SU-DHL-6 (cell line): Measurements from ENCODE around the gene NUCB2.
"Not testable (repeated sequence)": the region's sequence is repeated elsewhere in the genome, so short reads cannot be mapped to it uniquely, and the experiment has no call there.

Experiments
- H2AFZ ChIP-seq: fragments of 200-600 bp; sonication (generic); 2 replicates; pipeline ENCODE4 v1.6.1; 2014; ENCODE audit warnings: low read depth, mild to moderate bottlenecking, moderate library complexity, mixed read lengths, antibody characterized with exemption, low read length; ENCODE audit not compliant: severe bottlenecking
- H3F3A ChIP-seq: fragments of 200-600 bp; shearing (Covaris generic); 2 replicates; pipeline ENCODE4 v1.6.0; 2016; ENCODE audit warnings: antibody characterized with exemption, mild to moderate bottlenecking; ENCODE audit not compliant: insufficient read depth
- H3K27ac ChIP-seq: fragments of 200-600 bp; sonication (generic); 2 replicates; pipeline ENCODE4 v1.5.1; 2016; ENCODE audit warnings: low read depth, mild to moderate bottlenecking, low read length, moderate library complexity, mixed read lengths
- H3K27me3 ChIP-seq: fragments of 200-600 bp; sonication (generic), shearing (Covaris generic); 2 replicates; pipeline ENCODE4 v1.6.0; 2014; ENCODE audit warnings: mild to moderate bottlenecking, low read length
- H3K36me3 ChIP-seq: fragments of 200-600 bp; sonication (generic); 2 replicates; pipeline ENCODE4 v1.6.1; 2014; ENCODE audit warnings: mild to moderate bottlenecking, low read length, mixed read lengths
- H3K4me2 ChIP-seq: fragments of 300-600, 200-600 bp; shearing (Covaris generic), sonication (generic); 2 replicates; pipeline ENCODE4 v1.6.0; 2014; ENCODE audit warnings: low read length, low read depth, mild to moderate bottlenecking; ENCODE audit not compliant: poor library complexity, severe bottlenecking
- H3K4me3 ChIP-seq: fragments of 200-600 bp; sonication (generic); 2 replicates; pipeline ENCODE4 v1.5.1; 2014; ENCODE audit warnings: antibody characterized with exemption, low read length, mild to moderate bottlenecking, mixed read lengths; ENCODE audit not compliant: insufficient read depth, poor library complexity, severe bottlenecking
- H3K79me2 ChIP-seq: fragments of 200-600 bp; sonication (generic); 2 replicates; pipeline ENCODE4 v1.6.1; 2014; ENCODE audit warnings: mild to moderate bottlenecking, low read length, moderate library complexity; ENCODE audit not compliant: insufficient read depth
- H3K9ac ChIP-seq: fragments of 200-600 bp; sonication (generic); 2 replicates; pipeline ENCODE4 v1.7.0; 2014; ENCODE audit warnings: mild to moderate bottlenecking, low read length
- H3K9me2 ChIP-seq: fragments of 200-600 bp; sonication (generic); replicated peaks from 2 replicates; pipeline ENCODE4 v1.6.1; 2014; ENCODE audit warnings: low read length; ENCODE audit not compliant: insufficient read depth
- H3K9me3 ChIP-seq: fragments of 200-600 bp; sonication (generic); 2 replicates; pipeline ENCODE4 v1.6.1; 2014; ENCODE audit warnings: low read length, mixed read lengths; ENCODE audit not compliant: insufficient read depth
- H4K20me1 ChIP-seq: fragments of 200-600 bp; sonication (generic); 2 replicates; pipeline ENCODE4 v1.6.1; 2014; ENCODE audit warnings: low read depth, mild to moderate bottlenecking, antibody characterized with exemption, low read length, moderate library complexity, mixed read lengths
- EZH2phosphoT487 ChIP-seq: fragments of 200-600 bp; sonication (generic), shearing (Covaris generic); conservative IDR thresholded peaks from 2 replicates; pipeline ENCODE4 v1.6.1; 2018; ENCODE audit warnings: mild to moderate bottlenecking, antibody characterized with exemption, low read length, moderate library complexity, mixed read lengths
- TF ChIP-seq, protein P1 (sequence below): fragments of 200-600 bp; sonication (generic); IDR thresholded peaks from one replicate; pipeline ENCODE4 v1.5.1; 2017; ENCODE audit warnings: antibody characterized with exemption, mild to moderate bottlenecking, low read length, moderate library complexity; ENCODE audit not compliant: insufficient read depth, poor library complexity, severe bottlenecking

The NUCB2 gene

GRCh38 chr11:17267576-17267975 is 9.0 kb upstream of the NUCB2 start:
- H3K9me3 ChIP-seq, result no peaks in the 10 kb centered on the region

DNA sequence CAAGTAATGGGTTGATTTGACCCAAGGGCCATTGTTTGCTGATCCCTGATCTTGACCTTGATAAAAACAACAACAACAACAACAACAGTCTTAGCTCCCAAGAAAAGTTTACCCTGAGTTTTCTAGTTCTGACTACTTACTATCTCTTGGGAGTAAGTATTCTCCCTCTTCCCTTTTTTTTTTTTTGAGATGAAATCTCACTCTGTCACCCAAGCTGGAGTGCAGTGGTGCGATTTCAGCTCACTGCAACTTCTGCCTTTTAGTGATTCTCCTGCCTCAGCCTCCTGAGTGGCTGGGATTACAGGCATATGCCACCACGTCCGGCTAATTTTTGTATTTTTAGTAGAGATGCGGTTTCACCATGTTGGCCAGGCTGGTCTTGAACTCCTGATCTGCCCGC is 8.0 kb upstream of the NUCB2 start:
- not testable (repeated sequence) for H3K79me2 ChIP-seq, H3K4me2 ChIP-seq, H3K27me3 ChIP-seq, H4K20me1 ChIP-seq, H3K27ac ChIP-seq, H3F3A ChIP-seq, H3K9me3 ChIP-seq, H3K4me3 ChIP-seq, H2AFZ ChIP-seq, H3K36me3 ChIP-seq, H3K9ac ChIP-seq, H3K9me2 ChIP-seq

More at GRCh38 chr11:17267576-17267975, 9.0 kb upstream of the NUCB2 start:
- H3K36me3 ChIP-seq, result no peaks in the 10 kb centered on the region
- no peaks in the 10 kb centered on the region for H3K9me2 ChIP-seq
- H3F3A ChIP-seq, result no peaks in the 10 kb centered on the region
- H3K79me2 ChIP-seq, result no peaks in the 10 kb centered on the region
- TF ChIP-seq EZH2phosphoT487, result no peak
- TF ChIP-seq, protein P1, sequence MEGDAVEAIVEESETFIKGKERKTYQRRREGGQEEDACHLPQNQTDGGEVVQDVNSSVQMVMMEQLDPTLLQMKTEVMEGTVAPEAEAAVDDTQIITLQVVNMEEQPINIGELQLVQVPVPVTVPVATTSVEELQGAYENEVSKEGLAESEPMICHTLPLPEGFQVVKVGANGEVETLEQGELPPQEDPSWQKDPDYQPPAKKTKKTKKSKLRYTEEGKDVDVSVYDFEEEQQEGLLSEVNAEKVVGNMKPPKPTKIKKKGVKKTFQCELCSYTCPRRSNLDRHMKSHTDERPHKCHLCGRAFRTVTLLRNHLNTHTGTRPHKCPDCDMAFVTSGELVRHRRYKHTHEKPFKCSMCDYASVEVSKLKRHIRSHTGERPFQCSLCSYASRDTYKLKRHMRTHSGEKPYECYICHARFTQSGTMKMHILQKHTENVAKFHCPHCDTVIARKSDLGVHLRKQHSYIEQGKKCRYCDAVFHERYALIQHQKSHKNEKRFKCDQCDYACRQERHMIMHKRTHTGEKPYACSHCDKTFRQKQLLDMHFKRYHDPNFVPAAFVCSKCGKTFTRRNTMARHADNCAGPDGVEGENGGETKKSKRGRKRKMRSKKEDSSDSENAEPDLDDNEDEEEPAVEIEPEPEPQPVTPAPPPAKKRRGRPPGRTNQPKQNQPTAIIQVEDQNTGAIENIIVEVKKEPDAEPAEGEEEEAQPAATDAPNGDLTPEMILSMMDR, result no peak
- no peaks in the 10 kb centered on the region for H3K27me3 ChIP-seq
- H3K4me3 ChIP-seq, result no peak overlapping the region
- H2AFZ ChIP-seq, result no peak overlapping the region
- no peak overlapping the region for H3K9ac ChIP-seq
- H3K4me2 ChIP-seq, result no peak overlapping the region
- no peak overlapping the region for H3K27ac ChIP-seq
- H4K20me1 ChIP-seq, result no peaks in the 10 kb centered on the region

DNA sequence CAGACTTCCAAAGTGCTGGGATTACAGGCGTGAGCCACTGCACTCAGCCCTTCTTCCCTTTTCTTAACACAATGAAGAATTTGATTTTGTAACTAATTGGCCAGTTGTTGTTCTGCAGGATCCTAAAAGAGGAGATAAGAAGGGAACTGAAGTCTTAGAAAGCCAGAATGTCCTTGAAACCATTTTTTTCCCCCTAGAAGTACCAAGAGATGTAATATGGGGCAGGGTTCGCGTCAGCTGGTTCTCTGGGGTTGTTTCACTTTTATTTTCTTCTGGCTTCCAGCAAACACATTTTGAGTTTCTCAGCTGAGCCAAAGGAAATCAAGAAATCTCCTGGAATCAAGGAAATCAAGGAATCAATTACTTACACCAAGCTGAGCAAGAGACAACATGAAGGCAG is 7.6 kb upstream of the NUCB2 start:
- no peak overlapping the region for H3K27ac ChIP-seq
- H2AFZ ChIP-seq, result no peak overlapping the region
- TF ChIP-seq EZH2phosphoT487, result no peak
- TF ChIP-seq, protein P1, result no peak
- no peak overlapping the region for H3K9ac ChIP-seq
- H3K9me2 ChIP-seq, result no peaks in the 10 kb centered on the region
- H3K36me3 ChIP-seq, result no peaks in the 10 kb centered on the region
- H3K4me2 ChIP-seq, result no peak overlapping the region
- no peaks in the 10 kb centered on the region for H3K79me2 ChIP-seq
- no peaks in the 10 kb centered on the region for H4K20me1 ChIP-seq
- H3K4me3 ChIP-seq, result no peak overlapping the region
- no peaks in the 10 kb centered on the region for H3K9me3 ChIP-seq
- no peaks in the 10 kb centered on the region for H3F3A ChIP-seq
- no peaks in the 10 kb centered on the region for H3K27me3 ChIP-seq

- H3K9ac ChIP-seq, result no peak overlapping the region
- no peak overlapping the region for H3K27ac ChIP-seq
- no peaks in the 10 kb centered on the region for H3K9me3 ChIP-seq
- H4K20me1 ChIP-seq, result no peaks in the 10 kb centered on the region
- no peak overlapping the region for H3K4me3 ChIP-seq
- H3K27me3 ChIP-seq, result no peaks in the 10 kb centered on the region
- H3K79me2 ChIP-seq, result peaks cover 8% of the 10 kb centered on the region
- no peak overlapping the region for H3K4me2 ChIP-seq
- no peaks in the 10 kb centered on the region for H3K9me2 ChIP-seq
- H2AFZ ChIP-seq, result no peak overlapping the region
- TF ChIP-seq, protein P1, result no peak
- no peak for TF ChIP-seq EZH2phosphoT487
- H3K36me3 ChIP-seq, result no peaks in the 10 kb centered on the region
- H3F3A ChIP-seq, result peaks cover 14% of the 10 kb centered on the region
These were observed 3.7 kb upstream of the NUCB2 start for GRCh38 chr11:17272801-17273200.
